Choroid plexus epithelial cell (primary cell): ENCODE data around the gene LIPA.
"Not testable (repeated sequence)": the region's sequence is repeated elsewhere in the genome, so short reads cannot be mapped to it uniquely, and the experiment has no call there.

Source experiments
- DNase-seq: peaks from one replicate; pipeline ENCODE4 v3.0.0-alpha.2; 2010; ENCODE audit warnings: low read depth
- H3K4me3 ChIP-seq: 2 replicates; pipeline ENCODE4 v1.5.1; 2011; ENCODE audit warnings: low read depth, mild to moderate bottlenecking, control low read depth, low read length, moderate library complexity
- TF ChIP-seq, protein P1 (sequence below): conservative IDR thresholded peaks from 2 replicates; pipeline ENCODE4 v1.5.1; 2011; ENCODE audit warnings: low read depth, mild to moderate bottlenecking, control low read depth, inconsistent platforms, low read length, moderate library complexity

The LIPA gene

DNA sequence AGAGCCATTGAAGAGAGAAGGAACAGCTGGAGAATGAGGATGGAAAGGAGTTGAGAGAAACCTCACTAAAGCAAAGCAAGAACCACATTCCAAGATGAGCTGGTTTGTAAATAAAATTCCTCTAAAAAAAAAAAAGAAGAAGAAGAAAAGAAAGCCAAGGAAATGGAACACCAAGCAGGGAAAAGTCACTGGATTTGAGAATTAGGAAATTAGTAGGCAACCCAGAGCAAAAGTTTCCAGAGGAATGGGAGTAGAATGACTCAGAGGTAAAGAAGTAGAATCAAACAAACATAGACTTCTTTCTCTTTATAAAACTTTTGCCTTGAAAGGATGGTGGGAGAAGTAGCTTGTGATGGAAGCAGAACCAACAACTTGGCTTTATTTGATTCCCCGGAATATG is 48.3 kb downstream of the LIPA start:
- no peak for DNase-seq
- TF ChIP-seq, protein P1, sequence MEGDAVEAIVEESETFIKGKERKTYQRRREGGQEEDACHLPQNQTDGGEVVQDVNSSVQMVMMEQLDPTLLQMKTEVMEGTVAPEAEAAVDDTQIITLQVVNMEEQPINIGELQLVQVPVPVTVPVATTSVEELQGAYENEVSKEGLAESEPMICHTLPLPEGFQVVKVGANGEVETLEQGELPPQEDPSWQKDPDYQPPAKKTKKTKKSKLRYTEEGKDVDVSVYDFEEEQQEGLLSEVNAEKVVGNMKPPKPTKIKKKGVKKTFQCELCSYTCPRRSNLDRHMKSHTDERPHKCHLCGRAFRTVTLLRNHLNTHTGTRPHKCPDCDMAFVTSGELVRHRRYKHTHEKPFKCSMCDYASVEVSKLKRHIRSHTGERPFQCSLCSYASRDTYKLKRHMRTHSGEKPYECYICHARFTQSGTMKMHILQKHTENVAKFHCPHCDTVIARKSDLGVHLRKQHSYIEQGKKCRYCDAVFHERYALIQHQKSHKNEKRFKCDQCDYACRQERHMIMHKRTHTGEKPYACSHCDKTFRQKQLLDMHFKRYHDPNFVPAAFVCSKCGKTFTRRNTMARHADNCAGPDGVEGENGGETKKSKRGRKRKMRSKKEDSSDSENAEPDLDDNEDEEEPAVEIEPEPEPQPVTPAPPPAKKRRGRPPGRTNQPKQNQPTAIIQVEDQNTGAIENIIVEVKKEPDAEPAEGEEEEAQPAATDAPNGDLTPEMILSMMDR: no peak

DNA sequence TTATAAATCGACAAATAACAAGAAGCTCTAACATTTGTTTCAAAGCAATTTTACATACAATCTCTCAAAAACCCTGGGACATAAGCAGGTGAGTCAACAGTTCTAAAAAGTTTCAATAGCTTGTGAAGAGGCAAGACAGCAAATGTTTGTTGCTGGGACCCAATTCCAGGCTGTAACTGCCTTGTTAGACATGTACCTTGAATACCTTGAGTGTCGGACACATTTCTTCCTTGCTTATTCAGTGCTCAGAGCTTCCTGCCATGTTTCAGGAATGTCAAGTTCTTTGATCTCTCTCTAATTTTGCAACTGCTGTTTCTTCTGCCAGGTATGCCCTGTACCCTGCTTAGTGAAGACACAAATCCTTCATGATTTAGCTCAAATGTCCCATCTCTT is 49.5 kb downstream of the LIPA start:
- H3K4me3 ChIP-seq: no peak overlapping the region
- TF ChIP-seq, protein P1: no peak
- DNase-seq: no peak

More for the DNA sequence above, 48.3 kb downstream of the LIPA start:
- no peak overlapping the region for H3K4me3 ChIP-seq

DNA sequence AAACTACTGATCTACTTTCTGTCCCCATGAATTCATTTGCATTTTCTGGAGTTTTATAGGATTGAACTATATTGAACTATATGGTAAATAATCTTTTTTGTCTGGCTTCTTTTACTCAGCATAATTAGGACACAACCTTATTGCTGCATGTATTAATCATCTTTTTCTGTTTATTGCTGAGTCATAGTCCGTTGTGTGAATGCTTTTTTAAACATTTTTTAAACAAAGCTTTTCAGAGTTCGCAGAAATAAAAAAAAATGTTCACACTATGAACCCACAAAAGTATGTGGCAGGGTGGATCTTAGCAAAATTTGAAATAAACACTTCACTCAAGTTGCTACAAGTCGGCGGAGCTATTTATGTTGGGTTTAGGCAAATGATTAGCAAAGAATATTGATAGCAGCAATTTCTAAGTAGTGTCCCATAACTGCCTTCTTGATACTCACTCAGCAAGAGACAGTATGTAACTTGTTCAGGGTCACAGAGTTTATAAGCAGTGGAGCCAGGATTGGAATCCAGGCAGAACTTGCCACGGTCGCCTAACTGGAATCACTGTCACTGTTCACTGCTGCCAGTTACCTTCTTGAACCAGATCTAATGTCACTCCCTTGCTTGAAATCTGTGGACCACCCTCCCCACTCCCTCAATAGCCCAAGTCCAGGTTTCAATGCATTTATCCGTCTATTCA is 50.1 kb downstream of the LIPA start:
- no peak overlapping the region for H3K4me3 ChIP-seq
- TF ChIP-seq, protein P1: no peak
- DNase-seq: no peak

DNA sequence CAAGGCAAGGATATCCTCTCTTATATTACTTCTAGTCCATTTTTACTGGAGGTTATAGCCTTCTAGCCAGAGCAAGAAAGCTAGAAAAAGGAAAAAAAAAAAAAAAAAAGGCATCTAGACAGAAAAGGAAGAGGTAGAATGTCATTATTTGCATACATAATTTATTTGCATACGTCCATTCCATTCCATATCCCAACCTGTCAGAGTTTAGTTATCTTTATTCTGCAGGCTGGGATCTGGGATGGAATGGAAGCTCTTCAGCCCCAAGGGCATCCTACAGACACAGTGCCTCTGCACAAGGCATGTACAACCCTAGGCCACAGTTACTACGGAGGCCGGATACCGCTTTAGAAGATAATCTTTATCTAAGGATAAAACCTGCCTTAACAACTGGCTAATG is 54.1 kb downstream of the LIPA start:
- no peak overlapping the region for H3K4me3 ChIP-seq
- TF ChIP-seq, protein P1: no peak

DNA sequence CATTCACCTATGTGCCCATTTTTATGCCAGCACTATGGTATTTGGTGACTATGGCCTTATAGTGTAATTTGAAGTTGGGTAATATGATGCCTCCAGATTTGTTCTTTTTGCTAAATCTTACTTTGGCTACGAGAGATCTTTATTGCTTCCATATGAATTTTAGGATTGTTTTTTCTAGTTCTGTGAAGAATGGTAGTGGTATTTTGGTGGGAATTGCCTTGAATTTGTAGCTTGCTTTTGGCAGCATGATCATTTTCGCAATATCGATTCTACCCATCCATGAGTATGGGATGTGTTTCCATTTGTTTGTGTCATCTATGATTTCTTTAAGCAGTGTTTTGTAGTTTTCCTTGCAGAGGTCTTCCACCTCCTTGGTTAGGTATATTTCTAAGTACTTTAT is 60.3 kb downstream of the LIPA start:
- DNase-seq, H3K4me3 ChIP-seq: not testable (repeated sequence)

More for the DNA sequence above, 54.1 kb downstream of the LIPA start:
- DNase-seq: no peak

DNA sequence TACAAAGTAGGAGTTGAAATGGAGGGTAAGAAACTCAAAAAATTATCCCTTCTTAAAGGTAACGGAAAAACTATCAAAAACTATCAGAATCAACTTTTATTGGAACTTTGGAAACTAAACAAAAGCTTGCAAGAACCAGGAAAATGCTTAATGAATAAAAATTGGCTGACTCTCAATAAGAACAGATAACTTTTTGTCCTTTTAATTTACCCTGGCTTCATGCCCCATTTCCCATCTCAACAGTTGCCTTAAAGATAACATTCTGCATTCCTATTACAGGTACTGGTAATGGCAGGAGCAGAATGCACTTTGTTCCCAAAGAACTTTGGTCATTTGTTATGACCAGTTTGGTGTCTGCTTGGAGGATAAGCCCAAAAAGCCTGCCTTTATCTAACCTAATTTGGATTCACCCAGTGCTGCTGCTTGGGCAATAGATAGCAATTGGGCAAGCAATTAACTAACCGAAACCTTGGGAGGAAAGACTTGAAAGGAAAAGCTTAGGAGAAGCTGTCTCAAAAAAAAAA is 62.3 kb downstream of the LIPA start:
- no peak overlapping the region for H3K4me3 ChIP-seq
- no peak for DNase-seq
- TF ChIP-seq, protein P1: no peak

DNA sequence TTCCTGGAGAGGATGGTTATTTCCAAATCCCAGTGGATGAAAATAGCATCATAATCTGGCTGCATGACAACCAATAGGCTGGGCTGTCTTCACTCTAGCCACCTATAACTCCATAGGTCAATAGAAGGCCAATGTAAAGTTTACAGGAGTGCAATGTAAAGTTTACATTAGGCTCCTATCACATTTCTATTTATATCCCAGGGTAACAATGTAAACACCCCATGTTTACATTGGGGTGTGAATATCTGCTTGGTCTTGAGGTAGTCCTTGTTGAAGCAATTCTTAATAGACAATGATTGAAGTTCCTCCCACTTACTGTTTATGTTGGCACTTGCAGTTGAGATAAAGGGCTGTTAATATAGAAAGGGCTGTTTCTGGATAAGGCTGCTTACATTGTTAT is 65.9 kb downstream of the LIPA start:
- DNase-seq: no peak
- TF ChIP-seq, protein P1: no peak
- no peak overlapping the region for H3K4me3 ChIP-seq
